NCI-H1930 (cell line): ENCODE results near the gene CSGALNACT2.

Experiments used
- DNase-seq, 2 experiments: peaks; one replicate each; lab custom pipeline; 2025; lab: John Stamatoyannopoulos, UW

Gene CSGALNACT2

GRCh38 chr10:43203448-43204041 is 65.3 kb downstream of the CSGALNACT2 start:
- no peak for DNase-seq

- no peak for DNase-seq
Measured at GRCh38 chr10:43204042-43204942, 66.0 kb downstream of the CSGALNACT2 start.

- no peak for DNase-seq
Measured at GRCh38 chr10:43204943-43205671, 66.9 kb downstream of the CSGALNACT2 start.

GRCh38 chr10:43205681-43206390 is 67.6 kb downstream of the CSGALNACT2 start:
- no peak for DNase-seq

GRCh38 chr10:43206391-43207235 is 68.4 kb downstream of the CSGALNACT2 start:
- no peak for DNase-seq

GRCh38 chr10:43208147-43209073 is 70.2 kb downstream of the CSGALNACT2 start:
- DNase-seq, result no peak

DNA sequence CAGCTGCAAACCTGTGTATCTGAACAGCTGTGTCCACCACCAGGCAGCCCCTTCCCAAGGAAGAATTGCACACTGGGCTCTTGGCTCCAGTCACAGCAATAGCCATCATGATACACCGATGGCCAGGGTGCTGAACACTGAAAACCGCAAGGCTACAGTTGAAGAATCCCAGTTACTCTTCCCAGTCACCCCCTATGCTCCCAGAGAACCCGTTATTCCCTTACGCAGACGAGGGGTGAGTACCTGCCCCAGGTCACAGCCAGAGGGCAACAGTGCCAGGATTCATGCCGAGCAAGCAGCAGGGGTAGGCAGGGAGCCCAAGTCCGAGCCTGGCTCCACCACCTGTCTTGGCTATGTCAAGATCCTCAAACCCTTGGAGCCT is 70.8 kb downstream of the CSGALNACT2 start:
- DNase-seq, result no peak

- no peak for DNase-seq
Measured at GRCh38 chr10:43209651-43210141, 71.5 kb downstream of the CSGALNACT2 start.

DNA sequence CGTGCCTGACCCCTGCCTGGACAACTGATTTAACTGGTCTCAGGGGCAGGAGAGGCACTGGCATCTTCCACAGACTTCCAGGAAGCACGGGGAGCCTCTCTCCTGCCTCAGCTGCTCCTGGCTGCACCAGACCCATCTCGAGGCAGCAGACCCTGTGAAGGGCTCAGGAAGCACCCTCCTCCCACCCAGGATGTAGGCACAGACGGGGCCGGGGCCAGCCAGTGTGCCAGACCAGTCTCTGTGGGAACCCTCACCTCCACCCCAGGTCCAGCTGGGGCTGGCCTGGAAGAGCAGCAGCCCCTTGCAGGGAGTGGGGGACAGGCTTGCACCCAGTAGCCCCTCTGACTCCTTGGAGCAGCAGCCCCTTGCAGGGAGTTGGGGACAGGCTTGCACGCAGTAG is 72.3 kb downstream of the CSGALNACT2 start:
- DNase-seq, result no peak

- no peak for DNase-seq
Measured at GRCh38 chr10:43211030-43211429, 72.8 kb downstream of the CSGALNACT2 start.

- DNase-seq, result no peak
Measured at GRCh38 chr10:43211431-43212042, 73.3 kb downstream of the CSGALNACT2 start.

DNA sequence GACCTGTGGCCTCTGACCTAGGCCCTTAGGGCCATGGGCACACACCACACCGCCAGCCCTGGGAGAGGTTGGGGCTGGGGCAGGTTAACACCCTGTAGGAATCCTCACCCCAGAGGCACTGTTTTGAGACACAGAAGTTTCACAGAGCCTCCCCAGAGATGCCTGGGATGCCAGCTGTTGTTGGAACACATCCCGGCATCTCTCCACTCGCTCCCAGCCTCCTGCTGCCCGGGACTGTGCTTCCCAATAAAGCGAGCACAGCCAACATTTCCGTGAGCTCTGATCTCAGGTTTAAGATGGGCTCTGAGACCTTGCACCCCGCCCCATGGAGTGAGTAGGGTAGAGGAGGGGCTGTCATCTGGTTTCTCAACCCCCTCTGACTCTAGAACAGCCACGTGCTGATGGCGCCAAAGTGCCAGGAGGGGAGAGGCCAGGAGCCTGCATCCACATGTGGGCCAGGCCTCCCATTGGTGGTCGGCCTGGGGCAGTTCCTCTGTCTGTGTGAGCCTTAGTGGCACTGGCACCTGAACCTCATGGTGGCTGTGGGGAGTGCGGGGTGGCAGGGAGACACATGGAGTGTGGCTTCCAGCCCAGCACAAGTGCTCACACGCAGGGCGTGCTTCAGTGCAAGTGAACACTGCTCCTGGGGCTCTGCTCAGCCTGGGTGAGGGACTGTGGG is 73.9 kb downstream of the CSGALNACT2 start:
- DNase-seq, result no peak

DNA sequence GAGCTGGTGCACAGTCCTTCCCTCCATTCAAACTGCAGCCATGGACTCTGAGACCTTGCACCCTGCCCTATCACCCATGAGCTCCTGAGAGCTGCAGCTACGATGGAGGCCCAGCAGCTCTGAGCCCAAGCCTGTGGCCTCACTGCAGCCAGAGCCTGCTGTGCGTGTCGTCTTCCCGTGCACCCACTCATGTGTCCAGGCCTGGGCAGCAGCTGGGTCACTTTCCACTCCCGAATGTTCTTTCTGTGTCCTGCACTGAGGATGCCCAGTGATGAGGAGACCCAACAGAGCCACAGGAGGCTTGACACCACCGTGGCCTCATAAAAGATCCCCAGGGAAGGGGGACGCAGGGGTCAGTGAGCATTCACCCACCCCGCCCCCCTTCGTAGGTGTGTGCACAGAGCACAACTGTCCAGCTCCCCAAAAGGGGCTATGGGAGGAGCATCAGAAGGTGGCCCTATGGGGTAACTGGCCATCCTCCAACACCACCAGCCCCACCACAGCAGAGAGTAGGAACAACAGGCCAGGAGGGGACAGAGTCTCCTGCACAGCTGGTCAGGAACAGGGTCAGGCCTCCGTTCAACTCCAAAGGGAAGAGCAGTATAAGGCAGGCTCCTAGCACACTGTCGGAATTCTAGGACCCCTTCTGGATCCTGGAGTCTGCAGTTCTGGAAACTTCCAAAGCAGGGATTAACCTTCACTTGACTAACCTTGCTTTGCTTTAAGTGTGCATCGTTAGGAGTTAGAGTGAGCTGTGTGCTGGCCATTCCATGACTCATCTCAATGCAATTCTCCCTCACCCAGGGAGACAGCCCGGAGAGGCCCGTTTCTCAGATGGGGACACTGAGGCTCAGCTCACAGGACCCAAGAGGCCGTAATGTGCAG is 76.1 kb downstream of the CSGALNACT2 start:
- no peak for DNase-seq

DNA sequence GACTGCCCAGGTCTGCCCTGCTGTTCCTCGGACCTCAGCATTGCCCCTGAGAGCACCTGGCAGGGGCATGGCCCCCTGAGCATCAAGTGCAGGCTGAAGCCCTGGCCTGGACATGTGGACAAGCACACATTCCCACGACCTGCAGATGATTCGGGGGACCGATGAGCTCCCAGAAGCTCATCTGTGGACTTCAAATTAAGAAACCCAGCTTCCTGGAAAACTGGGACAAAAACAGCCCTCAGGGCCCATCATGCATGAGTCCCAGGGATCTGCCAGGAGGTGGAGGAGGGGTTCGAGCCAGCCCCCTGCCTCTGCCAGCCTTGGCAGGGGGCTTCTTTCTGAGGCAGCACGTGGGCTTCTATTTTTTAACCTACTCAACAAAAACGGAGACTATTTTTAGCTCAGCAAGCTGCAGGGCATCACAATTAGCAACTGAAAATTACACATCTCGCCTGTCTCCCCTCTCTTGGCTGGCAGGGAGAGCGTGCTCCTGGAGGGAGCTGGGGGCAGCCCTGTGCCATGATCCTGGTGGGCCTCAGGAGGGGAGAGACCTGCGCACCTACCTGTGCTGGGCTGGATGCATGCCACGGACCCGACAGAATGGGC is 76.8 kb downstream of the CSGALNACT2 start:
- no peak for DNase-seq

GRCh38 chr10:43215758-43216455 is 77.7 kb downstream of the CSGALNACT2 start:
- DNase-seq, result no peak

- DNase-seq, result no peak
Measured at GRCh38 chr10:43216931-43217562, 78.8 kb downstream of the CSGALNACT2 start.
